Uterus (tissue), 4 donors: ENCODE measurements around the gene LMAN2. TPM values are rescaled to one million over a fixed set of nuclear protein-coding genes. Genes with fewer than 3 reads are reported as not detected.
"Not testable (repeated sequence)": the region's sequence is repeated elsewhere in the genome, so short reads cannot be mapped to it uniquely, and the experiment has no call there.

ENCODE experiments used
- DNase-seq, 2 donors: peaks; one replicate each; pipeline ENCODE4 v3.0.0-alpha.2; 2019 to 2020
- H3K27ac ChIP-seq, 2 donors: fragments of 200-600 bp; sonication (generic); 1 replicate in 1 of 2; 2 replicates in 1 of 2; pipeline ENCODE4 v1.5.1; 2016 to 2018
- H3K27me3 ChIP-seq, 2 donors: fragments of 200-600 bp; sonication (generic); one replicate each; pipeline ENCODE4 v1.5.1; 2018 to 2019; ENCODE audit warnings: control low read depth in 1 of 2
- H3K36me3 ChIP-seq, 2 donors: fragments of 200-600 bp; sonication (generic); one replicate each; pipeline ENCODE4 v1.5.1; 2019; ENCODE audit warnings: control low read depth in 1 of 2
- H3K4me1 ChIP-seq, 2 donors: fragments of 200-600 bp; sonication (generic); one replicate each; pipeline ENCODE4 v1.5.1; 2018 to 2019; ENCODE audit warnings: control low read depth in 1 of 2
- H3K4me3 ChIP-seq, 2 donors: fragments of 200-600 bp; sonication (generic); 1 replicate in 1 of 2; 2 replicates in 1 of 2; pipeline ENCODE4 v1.5.1; 2018 to 2019; ENCODE audit warnings: mild to moderate bottlenecking in 1 of 2
- H3K9me3 ChIP-seq, 2 donors: fragments of 200-600 bp; sonication (generic); one replicate each; pipeline ENCODE4 v1.5.1; 2019; ENCODE audit warnings: control low read depth in 1 of 2
- POLR2A ChIP-seq, 2 donors: fragments of 450-650 bp; IDR thresholded peaks; one replicate each; pipeline ENCODE4 v1.6.1; 2016; ENCODE audit warnings: antibody characterized with exemption in 2 of 2, mild to moderate bottlenecking in 1 of 2, moderate library complexity in 1 of 2
- intact Hi-C: fragments of 100-400 bp; cut with DNase I; formaldehyde crosslinking; loops from one replicate; pipeline ENCODE4 v1.15.1; 2023; ENCODE audit warnings: low total_unique reads
- total RNA-seq, 4 donors: library from RNA; depleted of rRNA in 3 of 4; stranded (reverse); fragments of >200 nt in 3 of 4; gene quantifications; one replicate each; pipeline versions ENCODE4 v1.1.0 to v1.2.4, GENCODE V29; 2014 to 2023
- TF ChIP-seq, protein P1 (sequence below), 4 experiments: fragments of 200-600 bp in 2 of 4; fragments of 450-650 bp in 2 of 4; sonication (generic) in 2 of 4; IDR thresholded peaks; one replicate each; pipeline ENCODE4 v1.5.1; 2016 to 2019; ENCODE audit warnings: antibody characterized with exemption in 4 of 4, mild to moderate bottlenecking in 2 of 4, moderate library complexity in 1 of 4
- donor health status: DM: yes; HTN: yes; CAD: no.

Gene LMAN2
- total RNA-seq, 4 donors from 2014 or later: 83.2 to 210 (median 170) TPM

GRCh38 chr5:177344891-177345290 lies 6.6 kb downstream of the LMAN2 start:
- Histone ChIP-seq H3K27me3 (no peaks in the 10 kb centered on the region), H3K9me3 (no peaks in the 10 kb centered on the region), H3K4me1 (no peaks in the 10 kb centered on the region), H3K27ac (no peak overlapping the region), H3K36me3 (no peaks in the 10 kb centered on the region), H3K4me3 (no peak overlapping the region)
- TF ChIP-seq POLR2A (IDR thresholded peaks at IDR 0.05): no peak
- TF ChIP-seq, protein P1, sequence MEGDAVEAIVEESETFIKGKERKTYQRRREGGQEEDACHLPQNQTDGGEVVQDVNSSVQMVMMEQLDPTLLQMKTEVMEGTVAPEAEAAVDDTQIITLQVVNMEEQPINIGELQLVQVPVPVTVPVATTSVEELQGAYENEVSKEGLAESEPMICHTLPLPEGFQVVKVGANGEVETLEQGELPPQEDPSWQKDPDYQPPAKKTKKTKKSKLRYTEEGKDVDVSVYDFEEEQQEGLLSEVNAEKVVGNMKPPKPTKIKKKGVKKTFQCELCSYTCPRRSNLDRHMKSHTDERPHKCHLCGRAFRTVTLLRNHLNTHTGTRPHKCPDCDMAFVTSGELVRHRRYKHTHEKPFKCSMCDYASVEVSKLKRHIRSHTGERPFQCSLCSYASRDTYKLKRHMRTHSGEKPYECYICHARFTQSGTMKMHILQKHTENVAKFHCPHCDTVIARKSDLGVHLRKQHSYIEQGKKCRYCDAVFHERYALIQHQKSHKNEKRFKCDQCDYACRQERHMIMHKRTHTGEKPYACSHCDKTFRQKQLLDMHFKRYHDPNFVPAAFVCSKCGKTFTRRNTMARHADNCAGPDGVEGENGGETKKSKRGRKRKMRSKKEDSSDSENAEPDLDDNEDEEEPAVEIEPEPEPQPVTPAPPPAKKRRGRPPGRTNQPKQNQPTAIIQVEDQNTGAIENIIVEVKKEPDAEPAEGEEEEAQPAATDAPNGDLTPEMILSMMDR (IDR thresholded peaks at IDR 0.05): no peak
- no peak for DNase-seq
- intact Hi-C loops: no loop called here

DNA sequence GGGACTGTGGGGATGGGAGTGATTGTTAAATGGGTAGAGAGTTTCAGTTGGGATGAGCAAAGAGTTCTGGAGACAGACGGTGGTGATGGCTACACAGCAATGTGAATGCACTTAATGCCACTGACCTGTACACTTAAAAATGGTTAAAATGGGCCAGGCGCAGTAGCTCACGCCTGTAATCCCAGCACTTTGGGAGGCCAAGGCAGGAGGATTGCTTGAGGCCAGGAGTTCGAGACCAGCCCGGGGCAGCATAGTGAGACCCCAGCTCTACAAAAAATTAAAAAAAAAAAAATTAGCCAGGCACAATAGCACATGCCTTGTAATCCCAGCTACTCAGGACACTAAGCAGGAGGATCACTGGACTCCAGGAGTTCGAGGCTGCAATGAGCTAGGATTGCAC lies 7.7 kb downstream of the LMAN2 start:
- no peaks in the 10 kb centered on the region for H3K27me3 ChIP-seq
- H3K4me1 ChIP-seq: no peaks in the 10 kb centered on the region
- H3K27ac ChIP-seq: no peak overlapping the region
- no peak for TF ChIP-seq POLR2A (IDR thresholded peaks at IDR 0.05)
- TF ChIP-seq, protein P1 (IDR thresholded peaks at IDR 0.05): no peak
- intact Hi-C loops: no loop called here
- H3K36me3 ChIP-seq: no peaks in the 10 kb centered on the region
- no peak for DNase-seq
- no peaks in the 10 kb centered on the region for H3K9me3 ChIP-seq
- no peak overlapping the region for H3K4me3 ChIP-seq

GRCh38 chr5:177343000-177343399 lies 8.5 kb downstream of the LMAN2 start:
- H3K27ac ChIP-seq, H3K9me3 ChIP-seq, H3K4me1 ChIP-seq, DNase-seq, H3K36me3 ChIP-seq, H3K4me3 ChIP-seq, intact Hi-C loops, H3K27me3 ChIP-seq: not testable (repeated sequence)

DNA sequence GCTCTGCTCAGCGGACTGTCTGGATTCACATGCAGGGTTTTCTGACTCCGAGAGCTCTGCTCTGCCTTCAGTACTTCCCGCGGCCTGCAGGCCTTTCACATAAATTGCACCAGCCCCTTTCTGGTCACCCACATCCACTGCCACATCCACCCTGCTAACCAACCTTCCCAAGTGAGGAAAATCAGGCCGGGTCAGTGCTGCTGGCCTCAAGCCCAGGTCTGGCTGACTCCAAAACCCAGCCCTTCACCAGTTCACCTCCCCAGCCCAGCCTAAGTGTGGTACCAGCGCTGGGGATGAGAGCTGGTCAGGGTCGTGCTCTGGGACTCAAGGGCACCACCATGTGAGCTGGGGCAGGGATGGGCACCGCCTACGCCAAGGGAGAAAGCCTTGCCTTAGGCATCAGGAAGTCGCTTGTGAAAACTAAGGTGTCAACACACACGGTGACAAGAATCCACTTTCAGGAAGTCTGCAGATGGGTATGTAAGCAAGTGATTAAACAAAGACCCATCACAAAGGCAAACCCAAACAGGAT lies 12.3 kb downstream of the LMAN2 start:
- H3K4me3 ChIP-seq: no peak overlapping the region
- H3K9me3 ChIP-seq: no peaks in the 10 kb centered on the region
- no peak for TF ChIP-seq POLR2A (IDR thresholded peaks at IDR 0.05)
- TF ChIP-seq, protein P1 (IDR thresholded peaks at IDR 0.05): no peak
- H3K36me3 ChIP-seq: no peaks in the 10 kb centered on the region
- H3K27me3 ChIP-seq: no peaks in the 10 kb centered on the region
- no peak overlapping the region for H3K27ac ChIP-seq
- intact Hi-C loops: no loop called here
- no peaks in the 10 kb centered on the region for H3K4me1 ChIP-seq
- DNase-seq: no peak

GRCh38 chr5:177338251-177339106 lies 13.0 kb downstream of the LMAN2 start:
- no peak for DNase-seq
- Histone ChIP-seq H3K4me1 (no peaks in the 10 kb centered on the region), H3K9me3 (no peaks in the 10 kb centered on the region), H3K36me3 (no peaks in the 10 kb centered on the region), H3K27me3 (no peaks in the 10 kb centered on the region), H3K27ac (no peak overlapping the region), H3K4me3 (no peak overlapping the region)
- intact Hi-C loops: no loop called here
- TF ChIP-seq, protein P1 (IDR thresholded peaks at IDR 0.05): no peak
- no peak for TF ChIP-seq POLR2A (IDR thresholded peaks at IDR 0.05)
